Keratinocyte (primary cell): ENCODE measurements around the gene NF1.

ENCODE experiments used
- EZH2 ChIP-seq: IDR thresholded peaks from one replicate; pipeline ENCODE4 v1.6.1; 2012; ENCODE audit warnings: inconsistent platforms, mild to moderate bottlenecking, low read length, moderate library complexity
- TF ChIP-seq, protein P1 (sequence below), 3 experiments: IDR thresholded peaks in 1 of 3; conservative IDR thresholded peaks in 1 of 3; optimal IDR thresholded peaks in 1 of 3; 2 replicates in 2 of 3; 3 replicates in 1 of 3; pipeline versions ENCODE3 to v1.5.1; 2011; ENCODE audit warnings: low read length in 3 of 3, mild to moderate bottlenecking in 3 of 3, moderate library complexity in 2 of 3, control low read depth in 1 of 3, inconsistent platforms in 1 of 3; ENCODE audit not compliant: insufficient read depth in 2 of 3; ENCODE audit errors: extremely low read depth in 1 of 3

DNA sequence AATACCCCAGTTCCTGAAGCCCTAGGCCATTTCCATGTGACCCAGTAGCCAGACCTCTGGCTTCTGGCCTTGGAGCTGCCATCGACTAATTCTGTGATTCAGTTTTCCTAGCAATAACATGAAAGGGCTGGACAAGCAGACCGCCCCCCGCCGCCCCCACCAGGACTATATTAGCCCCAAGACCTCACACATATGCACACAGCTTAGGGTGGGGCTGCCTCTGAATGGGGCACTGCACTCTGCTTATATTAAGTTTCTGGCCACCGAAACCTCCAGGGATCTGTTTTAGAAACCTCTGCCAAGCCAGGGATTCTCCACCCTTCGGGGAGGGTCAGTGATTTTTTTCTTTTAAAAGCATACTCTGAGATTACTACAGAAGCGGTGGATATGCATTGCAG, 299.0 kb downstream of the NF1 start:
- TF ChIP-seq, protein P1, sequence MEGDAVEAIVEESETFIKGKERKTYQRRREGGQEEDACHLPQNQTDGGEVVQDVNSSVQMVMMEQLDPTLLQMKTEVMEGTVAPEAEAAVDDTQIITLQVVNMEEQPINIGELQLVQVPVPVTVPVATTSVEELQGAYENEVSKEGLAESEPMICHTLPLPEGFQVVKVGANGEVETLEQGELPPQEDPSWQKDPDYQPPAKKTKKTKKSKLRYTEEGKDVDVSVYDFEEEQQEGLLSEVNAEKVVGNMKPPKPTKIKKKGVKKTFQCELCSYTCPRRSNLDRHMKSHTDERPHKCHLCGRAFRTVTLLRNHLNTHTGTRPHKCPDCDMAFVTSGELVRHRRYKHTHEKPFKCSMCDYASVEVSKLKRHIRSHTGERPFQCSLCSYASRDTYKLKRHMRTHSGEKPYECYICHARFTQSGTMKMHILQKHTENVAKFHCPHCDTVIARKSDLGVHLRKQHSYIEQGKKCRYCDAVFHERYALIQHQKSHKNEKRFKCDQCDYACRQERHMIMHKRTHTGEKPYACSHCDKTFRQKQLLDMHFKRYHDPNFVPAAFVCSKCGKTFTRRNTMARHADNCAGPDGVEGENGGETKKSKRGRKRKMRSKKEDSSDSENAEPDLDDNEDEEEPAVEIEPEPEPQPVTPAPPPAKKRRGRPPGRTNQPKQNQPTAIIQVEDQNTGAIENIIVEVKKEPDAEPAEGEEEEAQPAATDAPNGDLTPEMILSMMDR (optimal IDR thresholded peaks at IDR 0.05 in 1 of 3, IDR thresholded peaks at IDR 0.05 in 1 of 3, conservative IDR thresholded peaks at IDR 0.05 in 1 of 3; ENCODE audit: extremely low read depth in 1 of 3, insufficient read depth in 2 of 3, low read length in 3 of 3): no peak
- no peak for TF ChIP-seq EZH2
